Activated T-cell treated with anti-CD3 and anti-CD28 coated beads for 1 hour (primary cell): ENCODE results near the gene SLC17A7.

Experiments used
- DNase-seq: peaks from one replicate; pipeline ENCODE4 v3.0.0-alpha.2; 2020; ENCODE audit warnings: low read depth

SLC17A7 gene

GRCh38 chr19:49407079-49407478 lies 34.2 kb downstream of the SLC17A7 start:
- DNase-seq: no peak

- no peak for DNase-seq
These were observed 37.7 kb downstream of the SLC17A7 start for GRCh38 chr19:49403404-49404187.

- DNase-seq: no peak
These were observed 41.3 kb downstream of the SLC17A7 start for GRCh38 chr19:49400029-49400428.

GRCh38 chr19:49398931-49399330 lies 42.4 kb downstream of the SLC17A7 start:
- no peak for DNase-seq

- no peak for DNase-seq
These were observed 43.2 kb downstream of the SLC17A7 start for GRCh38 chr19:49398001-49398615.

- DNase-seq: no peak
These were observed 44.4 kb downstream of the SLC17A7 start for GRCh38 chr19:49396738-49397505.

GRCh38 chr19:49395581-49396407 lies 45.5 kb downstream of the SLC17A7 start:
- DNase-seq: no peak

- no peak for DNase-seq
These were observed 47.4 kb downstream of the SLC17A7 start for GRCh38 chr19:49393881-49394280.

GRCh38 chr19:49391581-49392399 lies 49.5 kb downstream of the SLC17A7 start:
- peak; percentile 75 for DNase-seq

- no peak for DNase-seq
These were observed 50.4 kb downstream of the SLC17A7 start for GRCh38 chr19:49390929-49391359.

- DNase-seq: no peak
These were observed 51.0 kb downstream of the SLC17A7 start for GRCh38 chr19:49390131-49390928.

- DNase-seq: no peak
These were observed 51.9 kb downstream of the SLC17A7 start for GRCh38 chr19:49389406-49389805.

- DNase-seq: peak; percentile 85
These were observed 53.4 kb downstream of the SLC17A7 start, which contains the start of gene KASH5 for GRCh38 chr19:49387936-49388372. Gene KASH5 (plus strand): TSS chr19:49388249. CDS start chr19:49390884, 2,635 bp downstream.

- DNase-seq: no peak
These were observed 57.7 kb downstream of the SLC17A7 start for GRCh38 chr19:49383599-49383998.

GRCh38 chr19:49382639-49383038 lies 58.7 kb downstream of the SLC17A7 start:
- DNase-seq: no peak

- no peak for DNase-seq
These were observed 60.9 kb downstream of the SLC17A7 start for GRCh38 chr19:49380391-49380790.
